HepG2 (cell line): ENCODE data around the gene ZNF507. TPM values are rescaled to one million over a fixed set of nuclear protein-coding genes. Genes with fewer than 3 reads are reported as not detected.

Source experiments
- EHMT2 ChIP-seq: fragments of 200-600 bp; sonication (generic); IDR thresholded peaks from 2 replicates; pipeline ENCODE4 v1.7.0; 2017; ENCODE audit warnings: antibody characterized with exemption, low read depth, low read length, borderline replicate concordance
- KDM4B ChIP-seq: sonication (generic); formaldehyde crosslinking; IDR thresholded peaks from 2 replicates; pipeline ENCODE4 v1.4.0; 2020; ENCODE audit warnings: missing genetic modification reagents
- NFYC ChIP-seq: IDR thresholded peaks from 2 replicates; pipeline ENCODE4 v1.6.1; 2016; ENCODE audit warnings: missing genetic modification reagents, missing compliant biosample characterization
- PCBP1 ChIP-seq: fragments of 200-400 bp; formaldehyde crosslinking; IDR thresholded peaks from 2 replicates; pipeline ENCODE4 v1.6.1; 2017; ENCODE audit warnings: mild to moderate bottlenecking, low read depth, low read length, borderline replicate concordance
- PHF21A ChIP-seq: sonication (generic); formaldehyde crosslinking; IDR thresholded peaks from 2 replicates; pipeline ENCODE4 v1.5.0; 2020; ENCODE audit warnings: mild to moderate bottlenecking, missing genetic modification reagents
- SIN3A ChIP-seq: IDR thresholded peaks from 2 replicates; pipeline ENCODE4 v1.6.1; 2011; ENCODE audit warnings: low read depth, mild to moderate bottlenecking, control low read depth, low read length, borderline replicate concordance
- ZBTB44 ChIP-seq: sonication (generic); formaldehyde crosslinking; IDR thresholded peaks from 2 replicates; pipeline ENCODE4 v1.4.0; 2020; ENCODE audit warnings: missing genetic modification reagents
- ZHX1 ChIP-seq: sonication (generic); formaldehyde crosslinking; IDR thresholded peaks from 2 replicates; pipeline ENCODE4 v1.8.1; 2022; ENCODE audit warnings: low read depth, mild to moderate bottlenecking, missing genetic modification reagents
- ZNF18 ChIP-seq: sonication (generic); formaldehyde crosslinking; IDR thresholded peaks from 2 replicates; pipeline ENCODE4 v1.8.0; 2022; ENCODE audit warnings: mild to moderate bottlenecking, missing genetic modification reagents; ENCODE audit not compliant: insufficient replicate concordance
- ZNF407 ChIP-seq: sonication (generic); formaldehyde crosslinking; IDR thresholded peaks from one replicate; pipeline ENCODE4 v1.5.1; 2020; ENCODE audit warnings: mild to moderate bottlenecking, missing genetic modification reagents; ENCODE audit errors: not compliant biosample characterization
- ZNF468 ChIP-seq: sonication (generic); formaldehyde crosslinking; IDR thresholded peaks from 2 replicates; pipeline ENCODE4 v1.8.0; 2022; ENCODE audit warnings: mild to moderate bottlenecking, moderate library complexity, missing genetic modification reagents
- ZNF781 ChIP-seq: sonication (generic); formaldehyde crosslinking; IDR thresholded peaks from 2 replicates; pipeline ENCODE4 v1.5.1; 2020; ENCODE audit warnings: borderline replicate concordance, mild to moderate bottlenecking, missing genetic modification reagents; ENCODE audit errors: not compliant biosample characterization
- ZSCAN22 ChIP-seq: sonication (generic); formaldehyde crosslinking; IDR thresholded peaks from 2 replicates; pipeline ENCODE4 v1.4.0; 2020; ENCODE audit warnings: mild to moderate bottlenecking, missing genetic modification reagents
- polyA plus RNA-seq, 8 experiments: library from polyadenylated mRNA; depleted of rRNA in 3 of 8; stranded (reverse) in 7 of 8; unstranded in 1 of 8; fragments of >200 nt; fragmentation: Illumina TruSeq in 4 of 8; extraction: Trizol in 4 of 8; gene quantifications; 2 replicates each; pipeline versions ENCODE4 v1.2.1 to v1.2.3, GENCODE V29; 2011 to 2016; ENCODE audit warnings: low read depth in 4 of 8, missing spikeins in 1 of 8, mixed read lengths in 1 of 8; ENCODE audit not compliant: insufficient read depth in 1 of 8
- total RNA-seq, 5 experiments: library from RNA; depleted of rRNA; stranded (reverse); fragments of >200 nt; fragmentation: Illumina TruSeq; extraction: Trizol; gene quantifications; 2 replicates each; pipeline ENCODE4 v1.2.3, GENCODE V29; 2016; ENCODE audit warnings: low read depth in 1 of 5

Gene ZNF507
- total and polyA plus RNA-seq, 2 of the 13 experiments (the other 11 are each of a cell fraction or from before 2014, with no cell fraction given), result 7.3 to 10.9 TPM

- TF ChIP-seq ZNF407 (CRISPR knock-in tag) (no peak), NFYC (CRISPR knock-in tag) (no peak), EHMT2 (no peak), PCBP1 (0 out of 2 replicates have a peak, but pooled peaks have one; percentile 44), ZNF468 (no peak), ZNF18 (CRISPR knock-in tag) (no peak), ZSCAN22 (CRISPR knock-in tag) (no peak), ZBTB44 (0 out of 2 replicates have a peak, but pooled peaks have one; percentile 13), SIN3A (no peak), KDM4B (CRISPR knock-in tag) (no peak), ZNF781 (no peak), ZHX1 (CRISPR knock-in tag) (peak; percentile 98), PHF21A (CRISPR knock-in tag) (no peak)
Measured at GRCh38 chr19:32345261-32346207, at the start of gene ZNF507 (continued).
